CD4-positive, alpha-beta T cell treated with Interferon alpha-2 for 1 hour (primary cell): Measurements from ENCODE around the gene ZNF552.
"Not testable (repeated sequence)": the region's sequence is repeated elsewhere in the genome, so short reads cannot be mapped to it uniquely, and the experiment has no call there.

Experiments
- DNase-seq, 2 donors: peaks; one replicate each; pipeline ENCODE4 v3.0.0-alpha.2; 2020 to 2022

ZNF552 gene

DNA sequence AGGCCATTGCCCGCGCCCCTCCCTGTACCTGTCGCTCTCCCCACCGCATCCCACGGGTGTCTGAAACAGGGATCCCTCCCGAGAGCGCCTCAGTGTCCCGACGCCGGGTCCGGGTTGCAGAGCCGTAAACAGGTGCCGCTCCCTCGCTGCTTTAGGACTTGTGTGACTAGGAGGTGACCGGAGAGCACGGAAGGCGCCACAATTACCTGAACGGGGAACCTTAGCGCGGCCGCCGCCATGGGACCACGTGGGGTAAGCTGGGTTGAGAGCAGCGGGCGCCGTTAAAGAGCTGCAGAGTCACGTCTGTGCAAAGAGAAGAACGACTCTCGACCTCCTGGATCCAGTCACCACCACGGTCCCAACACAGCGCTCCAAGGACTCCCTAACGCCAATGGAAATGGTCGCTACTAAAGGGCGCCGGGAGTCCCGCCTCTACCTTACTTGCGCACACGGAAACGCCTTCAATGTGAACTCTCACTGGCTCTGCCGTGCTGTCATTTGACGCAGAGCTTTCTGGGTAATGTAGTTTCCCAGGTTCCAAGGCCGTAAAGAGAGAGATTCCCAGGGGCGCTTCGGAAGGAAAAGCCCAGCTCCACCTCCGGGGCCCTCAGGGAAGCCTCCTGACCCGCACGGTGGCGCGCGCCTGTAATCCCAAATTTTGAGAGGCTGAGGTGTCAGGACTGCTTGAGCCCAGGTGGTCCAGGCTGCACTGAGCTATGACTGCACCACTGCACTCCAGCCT lies at the start of gene ZNF552:
Gene ZNF552, minus strand, starts transcription at position 409 of the 742 bp plus-strand sequence. Its CDS starts 170 bp downstream, at position 239.
- DNase-seq: peak; percentile 79 to 87

DNA sequence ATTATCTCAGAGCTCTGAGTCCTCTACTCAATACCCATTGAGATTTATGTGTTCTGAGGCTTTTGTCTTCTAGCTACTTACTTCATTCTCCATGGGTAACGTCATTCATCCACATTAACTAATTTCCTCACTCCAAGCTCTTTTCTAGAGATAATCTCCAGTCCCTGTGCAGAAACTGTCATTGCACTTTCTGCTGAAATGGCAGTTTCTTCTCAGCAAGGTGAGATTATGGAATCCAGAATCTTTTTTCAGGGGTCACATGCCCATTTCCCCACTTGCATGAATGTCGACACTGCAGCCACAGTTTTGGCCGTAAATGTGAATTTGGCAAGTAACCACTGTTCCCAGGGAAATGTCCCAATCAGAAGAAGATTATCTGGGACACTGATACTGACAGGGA lies 47.6 kb upstream of the ZNF552 start:
- DNase-seq: not testable (repeated sequence)

- DNase-seq: not testable (repeated sequence)
Observed at GRCh38 chr19:57854117-57854516, 39.4 kb upstream of the ZNF552 start.

- DNase-seq: not testable (repeated sequence)
Observed at GRCh38 chr19:57851812-57852603, 37.3 kb upstream of the ZNF552 start.

DNA sequence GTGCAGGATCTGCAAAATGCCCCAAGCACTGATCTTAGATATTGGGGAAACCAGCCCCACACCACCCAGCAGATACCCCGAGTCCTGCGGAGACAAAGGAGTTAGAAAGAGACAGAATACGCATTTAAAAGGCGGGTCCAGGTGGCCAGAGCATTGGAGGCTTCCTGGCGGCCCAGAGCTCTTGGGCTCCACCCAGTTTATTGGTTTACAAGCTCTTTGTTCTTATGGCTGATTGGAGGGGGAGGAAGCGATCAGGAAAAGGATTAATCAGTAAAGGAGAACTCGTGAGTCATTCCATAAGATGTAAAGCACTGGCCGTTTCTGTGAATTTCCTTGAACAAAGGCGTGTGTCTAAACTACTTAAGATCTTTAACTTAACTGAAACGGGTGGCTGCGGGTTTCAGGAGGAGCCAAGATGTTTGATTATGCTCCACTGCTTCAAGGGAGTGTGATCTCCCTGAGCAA lies 35.9 kb upstream of the ZNF552 start:
- no peak for DNase-seq

DNA sequence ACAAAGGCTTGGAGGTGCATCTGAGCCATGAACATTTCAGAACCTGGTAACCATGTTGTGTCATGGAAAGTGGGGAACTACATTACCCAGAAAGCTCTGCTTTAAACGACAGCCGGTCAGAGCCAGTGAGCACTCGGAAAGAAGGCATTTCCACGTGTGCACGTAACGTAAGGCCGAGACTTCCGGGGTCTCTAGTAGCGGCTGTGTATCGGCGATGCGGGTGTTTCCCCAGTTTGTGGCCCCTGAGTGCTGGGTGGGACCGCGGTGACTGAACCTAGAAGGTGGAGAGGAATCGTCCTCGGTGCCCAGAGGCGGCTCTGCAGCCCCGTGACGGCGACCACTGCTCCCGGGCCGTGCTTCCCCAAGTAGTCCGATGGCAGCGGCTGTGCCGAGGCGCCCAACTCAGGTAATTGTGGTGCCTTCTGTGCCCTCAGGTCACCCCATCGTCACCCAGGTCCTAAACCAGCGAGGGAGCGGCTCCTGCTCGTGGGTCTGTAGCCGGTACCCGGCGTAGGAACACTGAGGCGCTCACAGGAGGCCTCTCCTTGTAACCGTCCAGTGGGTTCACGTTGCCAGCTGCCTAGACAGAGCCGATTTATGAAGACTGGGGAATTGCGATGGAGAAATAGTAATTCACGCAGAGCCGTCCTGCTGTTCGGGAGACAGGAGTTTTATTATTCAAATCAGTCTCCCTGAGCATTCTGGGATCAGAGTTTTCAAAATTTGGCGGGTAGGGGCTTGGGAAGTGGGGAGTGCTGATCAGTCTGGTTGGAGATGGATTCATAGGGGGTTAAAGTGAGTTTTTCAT lies 35.2 kb upstream of the ZNF552 start, which contains the start of gene ZNF587:
Gene ZNF587, plus strand, starts transcription at position 194 of the 808 bp plus-strand sequence. Its CDS starts 180 bp downstream, at position 374.
- DNase-seq: peak; percentile 86 to 90

DNA sequence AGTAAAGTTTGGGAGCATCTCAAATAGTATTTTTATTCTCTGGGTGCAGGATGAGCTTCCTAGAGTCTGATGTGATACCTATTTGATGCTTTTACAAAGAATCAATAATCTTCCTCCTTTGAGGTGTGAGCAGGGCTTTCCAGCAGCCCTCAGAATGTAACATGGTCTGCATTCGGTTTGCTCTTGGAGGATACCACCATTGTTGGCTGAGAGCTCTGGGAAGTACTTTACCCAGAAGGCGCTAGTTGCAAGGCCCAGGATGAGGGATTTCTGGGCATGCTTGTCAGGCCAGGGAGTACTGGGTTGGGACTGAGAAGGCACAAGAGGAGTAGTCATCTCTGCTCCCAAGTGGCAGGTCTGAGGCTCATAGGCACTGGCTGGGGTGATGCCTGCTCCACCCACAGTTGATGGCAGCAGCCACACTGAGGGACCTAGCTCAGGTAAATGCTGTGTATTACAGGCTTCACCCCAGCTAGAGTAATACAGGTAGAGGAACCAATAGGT lies 34.5 kb upstream of the ZNF552 start:
- not testable (repeated sequence) for DNase-seq

DNA sequence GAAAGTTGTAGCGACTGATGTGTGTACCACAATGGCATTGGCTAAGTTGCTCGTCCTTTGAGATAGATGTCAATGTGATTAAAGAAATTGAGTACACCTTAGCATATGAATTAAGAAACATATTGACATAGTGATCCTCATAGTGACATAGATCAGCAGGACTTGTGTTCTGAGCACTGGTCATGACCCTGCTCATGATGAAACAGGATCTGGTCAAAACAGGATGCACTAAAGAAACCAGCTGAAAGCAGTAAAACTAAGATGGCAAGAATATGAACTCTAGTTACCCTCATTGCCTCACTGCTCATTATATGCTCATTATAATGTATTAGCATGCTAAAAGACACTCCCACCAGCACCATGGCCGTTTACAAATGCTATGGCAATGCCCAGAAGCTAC lies 32.5 kb upstream of the ZNF552 start:
- not testable (repeated sequence) for DNase-seq

DNA sequence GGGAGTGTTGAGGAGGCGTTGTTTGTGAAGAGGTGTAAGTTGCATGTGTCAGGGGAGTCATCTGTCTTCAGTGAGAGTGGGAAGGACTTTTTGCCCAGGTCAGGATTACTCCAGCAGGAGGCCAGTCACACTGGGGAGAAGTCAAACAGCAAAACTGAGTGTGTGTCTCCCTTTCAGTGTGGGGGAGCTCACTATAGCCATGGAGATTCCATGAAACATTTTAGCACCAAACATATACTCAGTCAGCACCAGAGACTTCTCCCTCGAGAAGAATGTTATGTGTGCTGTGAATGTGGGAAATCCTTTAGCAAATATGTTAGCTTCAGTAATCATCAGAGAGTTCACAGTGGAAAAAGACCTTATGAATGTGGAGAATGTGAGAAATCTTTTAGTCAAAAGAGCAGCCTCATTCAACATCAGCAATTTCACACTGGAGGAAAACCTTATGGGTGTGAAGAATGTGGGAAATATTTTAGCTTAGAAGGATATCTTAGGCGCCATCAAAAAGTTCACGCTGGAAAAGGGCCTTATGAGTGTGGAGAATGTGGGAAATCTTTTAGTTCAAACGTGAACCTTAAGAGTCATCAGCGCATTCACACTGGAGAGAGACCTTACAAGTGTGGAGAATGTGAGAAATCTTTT lies 26.5 kb upstream of the ZNF552 start:
- DNase-seq: no peak

DNA sequence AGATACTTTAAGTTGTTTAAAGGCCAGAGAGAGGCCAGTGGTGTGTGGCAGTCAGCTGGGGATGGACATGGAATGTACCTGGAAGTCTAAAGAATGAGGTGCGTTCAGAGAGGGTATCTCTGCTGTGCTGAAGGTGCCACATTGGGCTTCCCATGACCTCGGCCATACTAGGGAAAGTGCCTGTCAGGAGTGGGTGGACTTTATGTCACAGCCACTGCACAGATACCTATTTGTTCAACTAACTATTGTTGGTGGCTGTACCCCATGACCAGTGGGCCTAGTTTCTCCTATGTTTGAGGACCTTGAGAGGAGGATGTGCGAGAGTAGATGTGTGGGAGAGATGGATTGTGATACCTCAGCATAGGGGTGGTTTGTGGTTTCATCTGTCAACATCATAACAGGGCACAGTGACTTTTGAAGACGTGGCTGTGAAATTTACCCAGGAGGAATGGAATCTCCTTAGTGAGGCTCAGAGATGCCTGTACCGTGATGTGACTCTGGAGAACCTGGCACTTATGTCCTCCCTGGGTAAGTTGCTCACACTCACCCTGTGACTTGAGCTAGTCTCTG lies 24.0 kb upstream of the ZNF552 start:
- not testable (repeated sequence) for DNase-seq

DNA sequence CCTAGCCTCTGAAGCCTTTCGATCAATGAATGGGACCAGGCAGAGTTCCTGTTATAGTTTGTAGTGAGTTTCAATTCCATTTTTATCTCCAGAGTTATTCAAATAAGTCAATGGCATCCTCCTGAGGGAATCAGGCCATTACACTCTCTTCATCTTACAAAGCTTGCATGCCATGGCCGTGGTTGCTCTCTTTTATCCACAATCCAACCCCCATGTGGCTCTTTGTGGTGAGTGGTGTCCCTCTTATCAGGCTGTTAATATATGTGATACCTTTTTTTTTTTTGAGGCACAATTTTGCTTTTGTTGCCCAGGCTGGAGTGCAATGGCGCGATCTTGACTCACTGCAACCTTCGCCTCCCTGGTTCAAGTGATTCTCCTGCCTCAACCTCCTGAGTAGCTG lies 22.3 kb upstream of the ZNF552 start:
- DNase-seq: not testable (repeated sequence)

DNA sequence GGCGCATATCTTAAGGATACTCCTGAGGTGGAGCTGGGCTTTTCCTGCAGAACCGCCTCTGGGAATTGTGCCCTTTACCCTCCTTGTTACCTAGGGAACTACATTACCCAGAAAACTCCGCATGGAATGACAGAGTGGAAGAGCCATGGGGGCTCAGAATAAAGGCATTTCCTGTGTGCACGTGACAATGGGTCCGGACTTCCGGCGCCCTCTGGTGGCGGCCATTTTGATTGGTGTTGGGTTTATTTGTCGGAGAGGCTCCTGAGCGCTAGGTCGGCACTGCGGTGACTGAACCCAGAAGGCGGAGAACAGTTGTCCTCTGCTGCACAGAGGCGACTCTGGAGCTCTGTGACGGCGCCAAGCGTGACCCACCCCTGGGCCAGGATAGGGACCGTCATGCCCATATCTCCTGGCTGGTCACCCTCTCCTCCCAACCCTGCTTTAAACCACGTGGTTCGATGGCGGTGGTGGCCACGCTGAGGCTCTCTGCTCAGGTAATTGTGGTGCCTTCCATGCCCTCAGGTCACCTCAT lies 15.4 kb upstream of the ZNF552 start, which contains the start of gene ZNF587B:
Gene ZNF587B, plus strand, starts transcription at position 229 of the 532 bp plus-strand sequence. Its CDS starts 230 bp downstream, at position 459.
- peak; percentile 24 to 50 for DNase-seq

GRCh38 chr19:57829316-57829715 lies 14.6 kb upstream of the ZNF552 start:
- DNase-seq: no peak

- DNase-seq: no peak
Observed at GRCh38 chr19:57825511-57825910, 10.8 kb upstream of the ZNF552 start.

- not testable (repeated sequence) for DNase-seq
Observed at GRCh38 chr19:57823608-57824007, 8.9 kb upstream of the ZNF552 start.

DNA sequence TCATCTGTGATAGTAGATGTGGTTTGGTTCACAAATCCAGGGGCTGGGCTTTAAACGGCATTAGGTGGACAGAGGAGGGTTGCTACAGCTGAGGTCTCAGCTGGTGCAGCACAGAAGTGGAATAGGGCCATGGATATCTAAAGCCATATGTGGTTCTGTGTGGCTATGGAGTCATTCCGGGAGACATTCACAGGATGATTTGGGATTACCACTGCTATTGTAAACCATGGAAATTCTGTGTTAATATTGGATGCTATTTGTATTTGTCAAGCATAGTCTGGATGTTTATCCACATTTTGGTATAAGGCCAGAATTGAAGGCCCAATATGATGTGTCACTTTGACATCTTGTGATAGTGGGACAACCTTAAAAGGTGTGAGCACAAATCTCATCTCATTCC lies 8.4 kb upstream of the ZNF552 start:
- not testable (repeated sequence) for DNase-seq

DNA sequence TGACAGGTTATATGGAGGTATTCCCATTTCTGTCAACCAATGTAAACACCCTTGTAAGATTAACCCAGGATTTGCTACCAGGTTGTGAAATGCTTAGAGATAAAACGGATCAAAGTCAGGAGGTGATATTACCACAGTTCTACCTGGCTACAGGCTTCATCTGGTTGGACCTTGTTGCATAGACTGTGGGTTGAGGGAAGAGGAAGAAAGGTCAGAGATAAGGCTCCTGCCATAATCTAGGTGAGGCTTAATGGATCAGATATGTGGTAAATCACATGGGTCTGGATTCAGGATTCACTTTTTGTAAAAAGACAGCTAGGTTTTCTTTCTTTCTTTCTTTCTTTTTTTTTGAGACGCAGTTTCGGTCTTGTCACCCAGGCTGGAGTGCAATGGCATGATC lies 6.8 kb upstream of the ZNF552 start:
- not testable (repeated sequence) for DNase-seq

GRCh38 chr19:57821095-57821494 lies 6.4 kb upstream of the ZNF552 start:
- DNase-seq: not testable (repeated sequence)

DNA sequence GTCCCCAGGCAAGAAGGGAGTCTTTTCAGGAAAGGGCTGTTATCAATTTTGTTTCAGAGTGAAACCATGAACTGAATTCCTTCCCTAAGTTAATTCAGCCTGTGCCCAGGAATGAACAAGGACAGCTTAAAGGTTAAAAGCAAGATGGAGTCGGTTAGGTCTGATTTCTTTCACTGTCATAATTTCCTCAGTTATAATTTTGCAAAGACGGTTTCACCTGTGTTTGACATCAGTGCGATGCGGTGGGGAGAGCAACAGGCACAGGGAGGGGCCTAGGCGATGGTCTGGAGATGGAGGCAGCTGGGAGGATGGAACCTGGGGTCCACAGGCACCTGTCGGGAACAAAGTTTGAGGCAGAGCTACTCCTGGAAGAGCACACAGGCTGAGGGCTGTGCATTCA lies 5.9 kb upstream of the ZNF552 start:
- DNase-seq: no peak

GRCh38 chr19:57819475-57820148 lies 4.9 kb upstream of the ZNF552 start:
- DNase-seq: peak; percentile 84 to 91

GRCh38 chr19:57818378-57818777 lies 3.7 kb upstream of the ZNF552 start:
- no peak for DNase-seq
